HG03039 (cell line): ENCODE data around the gene PRPSAP2.

Experiments
- ATAC-seq: cut with Tn5 transposase; IDR thresholded peaks from one replicate; pipeline ENCODE4 v1.9.1; 2021; ENCODE audit warnings: mild to moderate bottlenecking, moderate library complexity; ENCODE audit not compliant: unreplicated experiment

PRPSAP2 gene

DNA sequence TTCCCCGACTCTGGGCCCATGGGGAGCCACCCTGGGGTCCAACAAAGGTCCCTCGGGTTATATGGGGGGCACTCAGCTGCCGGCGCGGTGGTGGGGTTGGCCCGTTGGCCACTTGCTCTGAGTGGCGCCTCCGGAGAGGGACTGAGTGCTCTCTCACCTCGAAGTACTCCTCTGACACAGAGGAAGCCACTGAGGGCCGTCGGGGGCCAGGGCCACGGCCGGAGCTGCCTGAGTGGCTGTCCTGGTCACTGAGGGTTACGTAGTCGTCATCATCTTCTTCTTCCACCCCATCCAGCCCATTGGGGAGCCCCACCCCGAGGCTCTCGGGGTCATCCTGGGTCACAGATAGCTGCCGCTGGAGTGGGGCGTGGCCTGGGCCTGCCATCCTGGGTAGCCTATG lies 119.7 kb downstream of the PRPSAP2 start:
- ATAC-seq: no peak

- ATAC-seq: no peak
These were observed 120.1 kb downstream of the PRPSAP2 start for GRCh38 chr17:18978050-18978449.

DNA sequence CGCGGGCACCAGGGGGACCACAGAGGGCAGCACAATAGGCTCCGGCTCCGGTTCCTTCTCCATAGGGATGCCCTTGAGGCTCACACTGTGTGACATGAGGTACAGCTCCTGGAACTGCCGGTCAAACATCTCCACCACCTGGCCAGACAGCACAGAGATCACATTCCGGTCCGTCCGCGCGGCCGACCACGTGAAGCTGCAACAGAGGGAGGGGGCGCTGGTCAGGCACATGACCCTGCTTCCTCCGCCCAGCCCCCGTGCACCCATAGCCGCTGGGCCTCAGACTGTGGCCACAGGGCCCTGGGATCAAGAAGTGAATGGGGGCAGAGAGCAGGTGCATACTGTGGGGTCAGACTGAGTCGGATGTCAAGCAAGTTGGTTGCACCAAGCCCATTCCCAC lies 120.7 kb downstream of the PRPSAP2 start:
- no peak for ATAC-seq
